ENCODE data around the gene SPIB.

DNA sequence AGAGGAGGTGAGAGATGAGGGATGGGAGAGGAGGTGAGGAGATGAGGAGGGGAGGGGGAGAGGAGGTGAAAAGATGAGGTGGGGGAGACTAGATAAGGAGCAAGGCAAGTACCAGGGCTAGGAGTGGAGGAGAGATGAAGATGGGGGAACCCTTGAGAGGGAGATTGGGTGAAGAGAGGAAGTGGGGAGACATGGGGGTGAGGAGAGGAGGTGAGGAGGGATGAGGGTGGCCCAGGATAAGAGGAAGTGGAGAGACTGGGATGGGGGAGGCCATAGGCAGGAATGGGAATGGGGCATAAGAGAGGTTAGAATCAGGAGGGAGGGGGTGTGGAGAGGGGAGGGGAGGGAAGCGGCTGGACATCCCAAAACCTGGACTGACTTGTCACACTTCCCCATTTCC, 40.9 kb downstream of the SPIB start:
- TF ChIP-seq CTCF (IDR thresholded peaks at IDR 0.05), result no peak
- TF ChIP-seq POLR2A (IDR thresholded peaks at IDR 0.05), result no peak

Data from heart left ventricle (tissue), 13 donors.